NCI-H82 treated with DMSO at 0.1 percent for 48 hours (cell line): ENCODE data around the gene CDKN2AIP.
"Not testable (repeated sequence)": the region's sequence is repeated elsewhere in the genome, so short reads cannot be mapped to it uniquely, and the experiment has no call there.

ENCODE experiments used
- DNase-seq: peaks from one replicate; lab custom pipeline; 2025; ENCODE audit not compliant: unreplicated experiment; lab: John Stamatoyannopoulos, UW

CDKN2AIP gene

DNA sequence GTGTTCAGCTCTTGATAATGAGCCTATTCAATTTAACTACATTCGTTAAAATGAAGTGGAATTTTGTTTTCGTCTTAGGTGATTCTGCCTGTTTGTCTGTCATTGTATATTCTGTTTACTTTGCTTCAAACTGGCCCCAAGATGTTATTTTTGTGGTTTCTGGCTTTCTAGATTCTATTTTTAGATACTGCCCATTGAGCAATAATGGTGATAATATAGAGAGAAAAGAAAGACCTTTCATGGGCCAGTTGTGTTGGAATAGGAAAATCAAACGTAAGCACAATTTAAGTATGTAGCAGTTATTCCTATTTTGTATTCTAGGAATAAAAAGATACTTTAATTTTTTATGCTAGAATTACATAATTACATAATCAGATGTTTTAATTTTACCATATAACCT, 4.0 kb downstream of the CDKN2AIP start:
- DNase-seq: no peak

DNA sequence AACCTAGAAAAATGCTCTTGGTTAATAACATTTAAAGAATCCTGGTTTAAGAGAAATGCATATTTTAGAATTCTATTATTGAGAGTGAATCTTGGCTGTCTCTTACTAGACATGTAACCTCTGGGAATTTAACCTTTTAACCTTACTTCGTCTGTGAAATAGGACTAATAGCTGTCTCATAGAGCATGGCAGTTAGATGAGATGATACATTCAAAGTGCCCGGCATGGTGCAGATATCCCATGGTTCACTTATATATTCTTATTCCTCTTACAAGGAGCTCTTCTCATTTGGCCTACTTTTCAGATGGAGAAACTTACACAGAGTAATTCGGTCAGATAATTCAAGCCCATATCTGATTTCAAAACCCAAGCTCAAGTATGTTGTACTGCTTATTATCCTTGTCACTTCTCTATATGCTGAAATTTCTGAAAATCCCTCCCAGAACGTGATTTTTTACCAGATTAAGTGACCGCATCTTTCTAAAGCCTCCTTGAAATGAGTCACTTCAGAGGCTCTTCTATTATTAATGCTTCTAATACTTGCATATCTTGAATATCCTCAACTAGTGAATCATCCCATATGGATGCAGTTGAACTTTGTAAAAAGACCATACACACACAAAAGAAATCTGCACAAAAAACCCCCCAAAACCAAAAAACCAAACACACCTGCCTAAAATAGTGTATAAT, 4.9 kb downstream of the CDKN2AIP start:
- DNase-seq: no peak

DNA sequence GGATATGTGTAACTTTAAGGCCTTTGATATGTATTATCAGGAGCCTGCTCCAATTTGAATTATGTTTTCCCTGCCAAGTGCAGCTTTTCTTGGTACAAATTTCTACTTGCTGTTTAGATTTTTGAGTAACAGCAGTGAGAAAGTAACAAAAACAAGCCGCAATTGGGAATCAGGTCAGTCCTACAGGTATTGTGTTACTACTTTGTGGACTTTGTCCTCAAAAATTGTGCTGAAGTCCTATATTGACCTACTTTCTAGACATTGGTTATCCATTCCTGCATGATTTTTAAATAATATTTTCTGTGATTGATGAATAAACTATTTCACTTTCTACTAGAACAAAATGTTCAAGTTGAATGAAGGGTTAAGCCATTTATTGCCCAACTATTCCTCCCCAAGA, 5.7 kb downstream of the CDKN2AIP start:
- no peak for DNase-seq

DNA sequence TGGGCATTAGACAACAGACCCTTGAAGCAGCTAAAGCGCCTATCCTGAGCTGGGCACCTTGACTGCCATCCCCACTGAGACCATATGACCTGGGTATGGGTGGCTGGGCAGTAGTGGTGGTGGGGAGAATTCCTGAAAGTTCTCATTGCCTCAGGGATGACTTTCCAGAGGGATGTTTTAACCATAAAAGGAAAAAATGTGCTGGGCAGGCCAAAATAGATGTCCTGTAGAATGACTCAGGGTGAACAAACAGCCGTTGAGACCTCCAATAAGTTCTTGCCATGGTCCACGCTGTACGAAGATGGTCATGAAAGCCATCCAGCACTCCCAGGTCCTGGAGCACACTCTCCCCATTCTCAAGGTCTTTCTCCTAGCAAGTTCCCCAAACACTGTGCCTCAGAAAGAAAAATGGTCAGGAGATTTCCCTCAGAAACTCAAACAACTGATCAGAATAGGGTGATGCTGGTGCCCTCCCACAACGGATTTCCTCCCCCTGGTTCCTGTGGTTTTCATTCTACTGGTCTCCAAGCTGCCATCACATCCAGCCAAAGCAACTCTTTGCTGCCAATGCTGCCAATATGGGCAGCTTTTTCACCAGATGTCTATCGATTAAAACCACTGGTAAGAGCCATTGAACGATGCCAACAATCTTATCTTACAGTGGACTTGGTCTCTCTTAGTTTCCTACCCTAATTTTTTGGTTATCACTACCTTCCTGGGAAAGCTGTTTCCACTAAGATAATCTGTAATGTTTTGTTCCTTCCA, 11.2 kb downstream of the CDKN2AIP start:
- DNase-seq: no peak

DNA sequence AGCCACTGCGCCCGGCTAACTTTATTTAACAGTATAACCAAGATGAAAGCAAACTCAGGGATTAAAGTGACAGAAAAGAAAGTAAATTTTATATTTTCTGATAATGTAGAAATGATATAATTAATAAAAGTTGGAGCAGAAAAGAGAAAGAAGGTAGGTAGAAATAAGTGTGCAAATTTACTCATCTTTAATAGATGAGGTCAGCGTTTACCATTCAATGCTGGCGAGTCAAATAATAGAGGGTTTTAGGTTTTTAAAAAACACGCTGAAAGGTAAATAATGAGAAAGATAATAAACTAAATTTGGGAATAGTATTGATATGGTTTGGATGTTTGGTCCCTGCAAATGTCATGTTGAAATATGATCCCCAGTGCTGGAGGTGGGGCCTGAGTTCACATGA, 13.6 kb downstream of the CDKN2AIP start:
- DNase-seq: no peak

DNA sequence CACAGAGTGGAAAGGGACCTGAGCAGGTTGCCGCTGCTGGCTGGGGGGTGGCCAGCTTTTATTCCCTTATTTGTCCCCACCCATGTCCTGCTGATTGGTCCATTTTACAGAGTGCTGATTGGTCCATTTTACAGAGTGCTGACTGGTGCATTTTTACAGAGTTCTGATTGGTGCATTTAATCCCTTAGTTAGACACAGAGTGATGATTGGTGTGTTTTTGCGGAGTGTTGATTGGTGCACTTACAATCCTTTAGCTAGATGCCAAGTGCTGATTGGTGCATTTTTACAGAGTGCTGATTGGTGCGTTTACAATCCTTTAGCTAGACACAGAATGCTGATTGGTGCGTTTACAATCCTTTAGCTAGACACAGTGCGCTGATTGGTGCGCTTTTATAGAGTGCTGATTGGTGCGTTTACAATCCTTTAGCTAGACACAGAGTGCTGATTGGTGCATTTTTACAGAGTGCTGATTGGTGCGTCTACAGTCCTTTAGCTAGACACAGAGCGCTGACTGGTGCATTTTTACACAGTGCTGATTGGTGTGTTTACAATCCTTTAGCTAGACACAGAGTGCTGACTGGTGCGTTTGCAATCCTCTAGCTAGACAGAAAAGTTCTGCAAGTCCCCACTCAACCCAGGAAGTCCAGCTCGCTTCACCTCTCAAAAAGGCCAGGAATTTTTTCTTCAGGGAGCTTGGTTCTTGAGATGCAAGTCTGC, 19.6 kb downstream of the CDKN2AIP start:
- DNase-seq: not testable (repeated sequence)

DNA sequence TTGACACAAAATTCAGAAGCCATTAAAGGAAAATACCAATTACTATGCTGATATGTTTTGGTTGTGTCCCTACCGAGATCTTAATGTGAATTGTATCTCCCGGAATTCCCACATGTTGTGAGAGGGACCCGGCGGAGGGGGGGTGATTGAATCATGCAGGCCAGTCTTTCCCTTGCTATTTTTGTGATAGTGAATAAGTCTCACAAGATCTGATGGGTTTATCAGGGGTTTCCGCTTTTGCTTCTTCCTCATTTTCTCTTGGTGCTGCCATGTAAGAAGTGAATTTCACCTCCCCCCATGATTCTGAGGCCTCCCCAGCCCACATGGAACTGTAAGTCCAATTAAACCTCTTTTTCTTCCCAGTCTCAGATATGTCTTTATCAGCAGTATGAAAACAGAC, 21.4 kb downstream of the CDKN2AIP start:
- not testable (repeated sequence) for DNase-seq

DNA sequence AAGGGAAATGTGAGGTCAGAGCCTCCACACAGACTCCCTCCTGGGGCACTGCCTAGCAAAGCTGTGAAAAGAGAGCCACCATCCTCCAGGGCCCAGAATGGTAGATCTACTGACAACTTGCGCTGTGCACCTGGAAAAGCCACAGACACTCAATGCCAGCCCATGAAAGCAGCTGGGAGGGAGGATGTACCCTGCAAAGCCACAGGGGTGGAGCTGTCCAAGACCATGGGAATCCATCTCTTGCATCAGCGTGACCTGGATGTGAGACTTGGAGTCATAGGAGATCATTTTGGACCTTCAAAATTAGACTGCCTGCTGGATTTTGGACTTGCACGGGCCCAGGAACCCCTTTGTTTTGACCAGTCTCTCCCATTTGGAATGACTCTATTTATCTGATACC, 22.8 kb downstream of the CDKN2AIP start:
- DNase-seq: no peak

DNA sequence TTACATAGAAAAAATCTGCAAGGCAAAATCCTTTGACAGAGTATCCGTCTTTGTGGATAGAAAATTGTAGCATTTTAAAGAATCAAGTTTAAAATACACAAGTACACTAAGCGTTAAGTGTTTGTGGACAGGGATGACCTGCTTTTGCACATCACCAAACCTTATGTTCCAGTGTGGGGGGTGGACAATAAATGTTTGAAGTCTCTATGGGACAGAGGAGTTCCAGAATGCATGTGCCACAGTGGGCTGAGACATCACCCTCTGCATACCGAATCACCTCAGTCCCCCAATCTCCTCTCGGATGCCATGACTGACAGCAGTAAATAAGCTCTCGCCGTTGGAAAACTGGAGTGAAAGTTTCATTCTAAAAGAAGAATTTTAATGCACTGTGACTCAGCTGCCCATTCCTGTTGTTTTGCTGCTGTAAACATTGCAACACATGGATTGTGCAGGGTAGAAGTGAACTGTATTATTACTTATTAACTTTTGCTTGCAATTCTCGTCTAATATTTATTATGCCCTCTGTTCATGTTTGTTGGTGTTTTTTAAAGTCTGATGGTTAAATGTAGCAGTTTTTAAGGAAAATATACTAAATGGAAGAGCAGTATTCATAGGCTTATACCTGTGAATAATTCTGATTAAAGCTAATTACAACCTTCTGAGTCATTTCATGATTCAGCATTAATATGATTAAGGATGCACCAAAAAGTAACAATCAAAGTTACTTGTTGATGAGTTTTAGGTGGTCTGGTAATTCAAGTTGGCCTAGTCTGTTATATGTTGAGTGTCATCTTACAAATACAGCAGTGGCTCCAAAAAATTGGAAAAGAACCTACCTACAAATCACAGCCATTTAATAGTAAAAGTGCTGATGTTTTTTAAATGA, 24.0 kb downstream of the CDKN2AIP start:
- DNase-seq: no peak

DNA sequence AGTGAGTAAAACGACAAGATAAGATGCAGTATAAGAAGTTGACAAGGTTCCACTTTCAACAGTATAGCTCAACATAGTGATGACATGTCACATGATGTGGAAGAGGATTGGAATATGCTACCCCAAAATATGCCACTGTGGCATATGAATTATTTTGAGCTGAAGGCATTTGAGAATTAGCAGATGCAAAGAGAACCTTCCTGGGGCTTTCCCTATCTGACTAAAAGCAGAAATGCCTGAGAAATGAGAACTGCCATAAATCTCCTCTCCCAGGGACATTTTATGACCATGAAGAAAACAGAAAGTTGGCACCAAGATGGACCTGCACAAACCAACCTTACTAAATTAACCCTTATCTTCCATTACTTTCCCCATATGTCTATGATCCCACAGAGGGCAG, 24.8 kb downstream of the CDKN2AIP start:
- no peak for DNase-seq

DNA sequence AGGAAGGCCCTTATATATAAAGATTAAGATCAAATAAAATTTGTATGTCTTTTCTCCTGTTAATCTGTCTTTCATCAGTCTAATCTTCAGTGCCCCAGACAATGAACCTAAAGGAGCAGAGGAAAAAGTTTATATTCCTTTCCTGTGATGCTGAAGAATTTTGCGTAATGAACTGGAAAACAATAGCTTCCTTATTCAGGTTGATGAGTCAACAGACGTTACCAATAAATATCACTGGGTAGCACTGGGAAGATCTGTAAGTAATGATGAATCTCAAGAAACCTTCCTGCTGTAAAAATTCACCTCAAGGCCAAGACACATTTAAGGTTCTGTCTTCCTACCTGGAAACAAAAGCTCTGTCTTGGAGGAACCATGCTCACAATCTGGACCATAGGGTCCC, 25.5 kb downstream of the CDKN2AIP start:
- no peak for DNase-seq

DNA sequence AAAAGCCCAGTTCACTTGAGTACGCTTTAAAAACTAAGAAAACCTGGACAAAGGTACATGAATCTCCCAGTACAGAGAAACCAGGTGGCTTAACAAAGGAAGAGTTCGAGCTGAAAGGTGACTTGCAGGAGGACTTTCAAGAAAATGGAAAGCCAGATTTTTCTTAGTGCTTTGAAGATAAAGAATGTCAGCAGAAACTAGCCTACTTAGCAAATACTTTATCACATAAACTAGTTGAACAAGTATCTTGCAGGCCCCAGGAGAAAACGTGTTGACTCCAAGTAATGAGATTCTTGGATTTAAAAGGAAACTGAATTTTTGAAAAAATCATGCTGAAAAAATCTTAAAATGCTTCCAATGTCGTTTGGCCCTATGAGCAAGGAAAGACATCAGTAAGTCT, 26.4 kb downstream of the CDKN2AIP start:
- DNase-seq: no peak

DNA sequence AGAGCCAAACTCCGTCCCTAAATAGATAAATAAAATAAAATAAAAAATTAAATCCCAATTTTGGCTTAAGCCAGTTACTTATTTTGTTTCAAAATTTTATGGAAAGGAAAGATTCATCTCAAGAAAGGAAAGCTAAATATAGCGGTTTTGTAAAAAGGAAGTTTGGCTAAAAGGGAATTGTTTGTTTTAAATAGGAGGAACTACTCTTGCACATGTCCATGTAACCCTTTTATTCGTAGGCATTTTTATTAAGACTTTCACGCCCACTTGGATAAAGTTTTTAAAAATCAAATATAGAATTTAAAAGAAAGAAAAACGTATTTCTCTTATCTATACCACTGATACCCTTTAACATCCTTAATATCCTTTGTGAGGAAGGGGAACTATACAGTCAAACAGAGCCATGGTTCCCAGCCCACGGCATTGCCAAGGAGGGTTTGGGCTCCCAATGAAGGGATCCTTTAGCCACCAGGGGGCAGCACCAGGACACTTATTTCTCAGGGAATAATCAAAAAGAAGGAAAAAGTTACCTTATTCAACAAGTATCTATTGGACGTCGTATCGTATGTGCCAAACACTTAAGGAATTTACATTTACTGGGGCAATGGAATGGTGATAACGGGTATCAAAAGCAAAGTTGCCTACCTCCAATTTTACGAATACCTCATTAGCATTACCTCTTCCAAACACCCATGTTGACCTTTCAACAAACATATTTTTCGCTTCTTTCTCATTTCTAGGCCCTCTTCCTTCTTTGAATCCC, 27.7 kb downstream of the CDKN2AIP start:
- no peak for DNase-seq

DNA sequence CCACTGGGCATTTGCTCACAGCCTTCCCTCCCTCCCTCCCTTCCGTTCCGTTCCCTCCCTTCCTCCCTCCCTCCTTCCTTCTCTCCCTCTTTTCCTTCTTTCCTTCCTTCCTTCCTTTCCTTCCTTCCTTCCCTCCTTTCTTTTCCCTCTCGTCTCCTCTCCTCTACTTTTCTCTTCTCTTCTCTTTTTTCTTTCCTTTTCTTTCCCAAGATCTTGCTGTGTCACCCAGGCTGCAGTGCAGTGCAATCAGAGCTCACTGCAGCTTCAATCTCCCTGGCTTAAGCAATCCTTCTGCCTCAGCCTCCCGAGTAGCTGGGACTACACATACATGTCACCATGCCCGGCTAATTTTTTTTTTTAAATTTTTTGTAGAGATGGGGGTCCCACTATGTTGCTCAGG, 33.7 kb downstream of the CDKN2AIP start:
- DNase-seq: no peak

DNA sequence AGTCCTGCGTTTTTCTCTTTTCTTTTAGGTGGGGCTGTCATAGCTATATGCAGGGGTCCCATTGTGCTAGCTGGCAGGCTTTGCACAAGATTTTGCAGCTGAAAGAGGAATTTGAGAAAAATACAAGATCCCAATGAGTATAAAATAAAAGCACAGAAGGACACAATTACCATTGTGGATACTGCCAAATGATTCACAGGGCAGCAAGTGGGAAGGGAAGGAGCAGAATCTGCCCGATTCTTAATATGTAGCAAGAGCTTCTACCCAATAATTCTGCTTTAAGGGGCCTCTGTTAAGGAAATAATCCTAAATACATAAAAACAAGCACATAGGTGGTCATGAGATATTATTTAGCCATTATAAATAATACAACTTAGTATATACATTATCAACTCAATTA, 34.5 kb downstream of the CDKN2AIP start:
- DNase-seq: no peak

DNA sequence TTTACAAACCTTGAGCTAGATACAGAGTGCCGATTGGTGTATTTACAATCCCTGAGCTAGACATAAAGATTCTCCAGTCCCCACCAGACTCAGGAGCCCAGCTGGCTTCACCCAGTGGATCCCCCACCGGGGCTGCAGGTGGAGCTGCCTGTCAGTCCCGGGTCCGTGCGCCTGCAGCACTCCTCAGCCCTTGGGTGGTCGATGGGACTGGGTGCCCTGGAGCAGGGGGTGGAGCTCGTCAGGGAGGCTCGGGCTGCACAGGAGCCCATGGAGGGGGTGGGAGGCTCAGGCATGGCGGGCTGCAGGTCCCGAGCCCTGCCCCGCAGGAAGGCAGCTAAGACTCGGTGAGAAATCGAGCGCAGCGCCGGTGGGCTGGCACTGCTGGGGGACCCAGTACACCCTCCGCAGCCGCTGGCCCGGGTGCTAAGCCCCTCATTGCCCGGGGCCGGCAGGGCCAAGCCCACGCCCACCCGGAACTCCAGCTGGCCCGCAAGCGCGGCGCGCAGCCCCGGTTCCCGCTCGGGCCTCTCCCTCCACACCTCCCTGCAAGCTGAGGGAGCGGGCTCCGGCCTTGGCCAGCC, 38.2 kb downstream of the CDKN2AIP start:
- not testable (repeated sequence) for DNase-seq

DNA sequence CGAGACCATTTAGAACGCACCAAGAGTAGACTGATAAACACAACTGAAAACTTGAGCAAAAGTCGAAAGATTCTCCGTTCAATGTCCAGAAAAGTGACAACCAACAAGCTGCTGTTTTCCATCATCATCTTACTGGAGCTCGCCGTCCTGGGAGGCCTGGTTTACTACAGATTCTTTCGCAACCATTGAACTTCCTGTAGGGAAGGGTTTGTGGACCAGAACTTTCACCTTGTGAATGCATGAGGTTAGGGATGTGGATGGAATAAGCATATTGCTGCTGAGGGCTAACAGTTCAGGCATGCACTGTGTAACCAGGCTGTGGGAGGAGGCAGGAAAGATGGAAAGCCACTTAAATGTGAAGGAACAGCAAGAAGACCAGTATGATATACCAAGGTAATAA, 39.6 kb downstream of the CDKN2AIP start:
- no peak for DNase-seq

DNA sequence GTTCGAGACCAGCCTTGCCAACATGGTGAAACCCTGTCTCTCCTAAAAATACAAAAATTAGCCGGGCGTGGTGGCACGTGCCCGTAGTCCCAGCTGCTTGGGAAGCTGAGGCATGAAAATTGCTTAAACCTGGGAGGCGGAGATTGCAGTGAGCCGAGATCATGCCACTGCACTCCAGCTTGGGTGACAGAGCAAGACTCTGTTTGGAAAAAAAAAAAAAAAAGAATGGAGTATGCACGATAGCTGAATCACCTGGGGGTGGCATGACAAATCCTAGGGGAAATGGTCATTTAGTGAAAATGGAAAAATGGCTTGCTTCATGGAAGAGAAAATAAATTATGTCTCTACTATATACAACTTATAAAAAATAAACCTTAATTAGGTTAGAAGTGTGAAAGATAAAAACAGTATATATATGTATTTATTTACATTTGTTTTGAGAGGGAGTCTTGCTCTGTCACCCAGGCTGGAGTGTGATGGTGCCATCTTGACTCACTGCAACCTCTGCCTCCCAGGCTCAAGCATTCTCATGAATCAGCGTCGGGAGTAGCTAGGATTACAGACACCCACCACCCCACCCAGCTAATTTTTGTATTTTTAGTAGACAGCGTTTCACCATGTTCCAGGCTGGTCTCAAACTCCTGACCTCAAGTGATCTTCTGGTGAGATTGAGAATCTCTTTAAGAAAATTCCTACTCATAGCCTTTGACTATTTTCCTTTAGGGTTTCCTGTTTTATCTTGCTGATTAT, 41.1 kb downstream of the CDKN2AIP start:
- DNase-seq: no peak

DNA sequence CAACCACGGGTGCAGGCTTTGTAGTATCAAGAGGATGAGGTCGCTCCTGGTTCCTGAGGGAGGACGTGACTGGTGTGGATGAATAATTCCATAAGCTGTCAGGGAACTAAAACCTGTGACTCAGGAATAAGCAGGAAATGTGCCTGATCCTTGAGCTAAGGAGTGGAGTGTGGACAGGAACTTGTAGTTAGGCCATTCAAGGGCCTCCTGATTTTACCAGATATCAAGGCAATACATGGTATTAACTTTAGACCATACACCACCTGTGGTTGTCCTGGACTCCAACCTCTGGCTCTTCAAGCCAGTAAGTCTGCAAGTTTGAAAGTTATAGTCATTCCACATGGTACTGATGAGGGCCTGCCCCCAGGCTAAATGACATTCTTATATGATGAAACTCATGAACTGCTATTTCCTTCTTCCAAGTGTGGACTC, 48.4 kb downstream of the CDKN2AIP start:
- no peak for DNase-seq
